Left forelimb (tissue), 1 donor: ENCODE measurements around the gene CCZ1.
"Not testable (repeated sequence)": the region's sequence is repeated elsewhere in the genome, so short reads cannot be mapped to it uniquely, and the experiment has no call there.

ENCODE experiments used
- DNase-seq: peaks from one replicate; pipeline ENCODE4 v3.0.0-alpha.2; 2018; ENCODE audit warnings: low spot score

CCZ1 gene

GRCh38 chr7:5908835-5909234 lies 10.3 kb downstream of the CCZ1 start:
- DNase-seq: not testable (repeated sequence)

- DNase-seq: not testable (repeated sequence)
Measured at GRCh38 chr7:5916529-5916928, 18.0 kb downstream of the CCZ1 start.

- not testable (repeated sequence) for DNase-seq
Measured at GRCh38 chr7:5924180-5924579, 25.6 kb downstream of the CCZ1 start.

DNA sequence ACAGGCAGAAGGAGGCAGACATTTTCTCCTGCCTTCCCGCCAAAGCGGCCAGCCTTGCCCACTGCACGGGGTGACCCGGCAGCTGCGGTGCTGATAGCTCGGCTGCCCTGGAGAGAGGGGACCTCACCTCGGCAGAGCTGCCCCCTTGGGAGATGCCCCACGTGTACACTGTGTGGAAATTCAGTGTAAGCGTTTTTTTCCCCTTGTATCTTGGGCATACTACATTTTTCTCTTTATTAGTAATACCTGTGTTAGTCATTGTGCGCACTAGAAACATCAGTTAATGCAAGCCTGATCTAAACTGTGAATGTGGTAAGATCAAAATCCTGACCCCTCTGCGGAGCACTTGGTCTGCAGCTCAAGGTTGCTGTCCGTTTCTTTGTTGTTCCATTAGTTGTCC lies 26.1 kb downstream of the CCZ1 start:
- not testable (repeated sequence) for DNase-seq

DNA sequence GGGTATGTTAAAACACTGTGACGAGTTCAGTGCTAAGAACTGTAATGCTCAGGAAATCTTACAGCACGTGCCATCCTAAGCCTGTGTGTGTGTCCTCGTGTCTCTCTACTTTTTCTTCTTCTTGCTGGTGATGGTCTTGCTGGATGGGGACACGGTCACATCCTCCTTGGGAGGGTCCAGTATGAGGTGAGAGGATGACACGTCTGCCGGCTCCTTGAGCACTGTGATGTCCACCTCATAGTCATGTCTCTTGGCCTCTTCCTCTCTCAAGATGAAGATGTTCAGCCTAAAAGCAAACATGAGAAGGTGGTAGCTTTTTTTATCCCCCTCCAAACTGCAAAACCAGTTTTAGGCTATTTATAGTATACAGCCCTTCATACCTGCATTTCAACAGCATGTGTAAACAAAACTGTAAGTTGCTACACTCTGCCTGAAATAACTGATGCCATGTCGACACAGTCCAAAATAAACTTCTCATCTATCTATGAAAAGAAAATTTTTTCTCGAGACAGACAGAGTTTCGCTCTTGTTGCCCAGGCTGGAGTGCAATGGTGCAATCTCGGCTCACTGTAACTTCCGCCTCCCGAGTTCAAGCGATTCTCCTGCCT lies 27.8 kb downstream of the CCZ1 start:
- not testable (repeated sequence) for DNase-seq

- not testable (repeated sequence) for DNase-seq
Measured at GRCh38 chr7:5930290-5930689, 31.8 kb downstream of the CCZ1 start.

GRCh38 chr7:5931250-5931649 lies 32.7 kb downstream of the CCZ1 start:
- not testable (repeated sequence) for DNase-seq

DNA sequence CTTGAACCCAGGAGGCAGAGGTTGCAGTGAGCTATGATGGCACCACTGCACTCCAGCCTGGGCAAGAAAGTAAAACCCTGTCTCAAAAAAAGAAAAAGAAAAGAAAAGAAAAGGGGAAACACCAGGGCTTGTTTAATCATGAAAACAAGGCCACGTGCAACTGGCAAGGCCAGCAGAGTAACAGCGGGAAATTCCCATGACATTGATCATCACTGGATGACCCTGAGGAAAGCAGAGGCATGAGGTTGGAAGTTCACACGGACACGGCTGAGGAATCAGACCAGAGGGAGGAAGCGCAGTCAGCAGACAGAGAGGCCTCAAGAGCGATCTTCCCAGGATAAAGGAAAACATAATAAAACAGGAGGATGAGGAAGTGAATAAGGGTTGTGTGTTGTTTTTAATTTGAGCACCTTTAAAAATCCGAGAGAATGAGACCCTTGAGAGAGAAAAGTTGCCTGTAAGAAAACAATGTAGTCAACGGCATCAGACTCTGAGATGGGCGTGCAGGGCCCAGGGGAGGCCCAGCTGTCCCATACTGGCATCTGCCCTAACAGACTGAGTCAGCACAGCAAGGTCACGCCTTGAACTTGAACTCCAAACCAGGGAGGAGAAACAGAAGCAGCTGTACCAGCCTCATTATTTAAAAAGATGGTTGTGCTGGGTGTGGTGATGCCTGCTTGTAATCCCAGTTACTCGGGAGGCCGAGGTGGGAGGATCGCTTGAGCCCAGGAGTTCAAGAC lies 33.5 kb downstream of the CCZ1 start:
- DNase-seq: not testable (repeated sequence)

GRCh38 chr7:5934945-5935450 lies 36.5 kb downstream of the CCZ1 start:
- not testable (repeated sequence) for DNase-seq

DNA sequence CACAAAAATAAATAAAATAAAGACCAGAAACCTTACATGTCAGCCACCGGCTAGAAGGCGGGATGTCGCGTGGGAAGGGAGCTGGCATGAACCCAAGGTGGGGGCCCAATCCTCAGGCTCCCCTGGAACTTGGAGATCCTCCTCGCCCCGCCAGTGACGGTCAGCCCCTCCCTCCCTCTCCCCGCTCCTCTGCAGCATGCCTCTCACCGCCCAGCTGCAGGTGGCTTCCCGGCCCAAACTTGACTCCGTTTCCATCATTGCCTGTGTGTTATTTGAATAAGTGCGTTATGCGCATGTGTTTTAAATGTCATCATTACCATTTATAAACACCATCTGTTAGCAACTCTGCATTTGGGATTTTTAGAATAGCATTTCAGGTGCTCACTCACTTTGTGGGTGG lies 64.7 kb downstream of the CCZ1 start:
- DNase-seq: not testable (repeated sequence)

DNA sequence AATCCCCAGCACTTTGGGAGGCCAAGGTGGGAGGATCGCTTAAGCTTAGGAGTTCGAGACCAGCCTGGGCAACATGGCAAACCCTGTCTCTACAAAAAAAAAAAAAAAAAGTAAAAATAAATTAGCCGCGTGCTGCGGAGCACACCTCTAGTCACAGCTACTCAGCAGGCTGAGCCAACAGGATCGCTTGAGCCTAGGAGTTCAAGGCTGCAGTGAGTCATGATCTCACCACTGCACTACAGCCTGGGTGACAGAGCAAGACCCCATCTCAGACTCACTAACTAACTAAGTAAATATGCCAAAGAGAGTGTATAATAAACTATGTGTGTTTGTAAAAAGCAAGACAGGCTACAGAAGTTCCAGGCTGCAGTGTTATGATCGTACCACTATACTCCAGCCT lies 65.3 kb downstream of the CCZ1 start:
- DNase-seq: not testable (repeated sequence)

GRCh38 chr7:5970347-5970911 lies 71.9 kb downstream of the CCZ1 start, which contains the start of gene RSPH10B:
RSPH10B (minus strand) TSS chr7:5970689; CDS start chr7:5967116, 3,573 bp downstream.
- DNase-seq: not testable (repeated sequence)

DNA sequence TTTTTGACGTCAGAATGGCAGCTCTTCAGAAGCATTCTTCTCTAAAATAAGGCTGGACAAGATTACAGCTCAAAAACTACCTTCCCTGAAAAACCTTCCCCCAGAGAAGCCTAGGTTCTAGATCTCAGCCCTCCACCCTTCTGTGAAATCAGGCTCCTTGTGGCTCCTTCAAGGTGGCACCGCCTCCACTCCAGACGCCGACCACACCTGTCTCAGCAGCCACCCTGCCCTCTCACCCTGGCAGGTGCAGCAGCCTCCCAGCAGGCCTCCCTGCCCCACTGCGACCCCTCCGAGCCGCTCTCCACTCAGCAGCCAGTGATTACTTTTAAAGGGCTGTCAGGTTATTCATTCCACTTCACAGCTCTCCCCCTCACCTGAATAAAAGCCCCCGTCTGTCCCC lies 75.0 kb downstream of the CCZ1 start:
- not testable (repeated sequence) for DNase-seq
